Stimulated activated CD4-positive, alpha-beta T cell treated with anti-CD3 and anti-CD28 coated beads, Interleukin-12 subunit alpha, Interleukin-12 subunit beta, amount 100 ng/mL, for 24 hours (primary cell): ENCODE data around the gene EHD1.
A peak's percentile ranks its signal among the peaks of the same experiment; 100 is the strongest.

Experiments
- DNase-seq, 2 experiments: peaks; one replicate each; pipeline ENCODE4 v3.0.0-alpha.2; 2020; ENCODE audit warnings: low read depth in 2 of 2

Gene EHD1

GRCh38 chr11:64872790-64873488, 5.5 kb downstream of the EHD1 start:
- DNase-seq = no peak

DNA sequence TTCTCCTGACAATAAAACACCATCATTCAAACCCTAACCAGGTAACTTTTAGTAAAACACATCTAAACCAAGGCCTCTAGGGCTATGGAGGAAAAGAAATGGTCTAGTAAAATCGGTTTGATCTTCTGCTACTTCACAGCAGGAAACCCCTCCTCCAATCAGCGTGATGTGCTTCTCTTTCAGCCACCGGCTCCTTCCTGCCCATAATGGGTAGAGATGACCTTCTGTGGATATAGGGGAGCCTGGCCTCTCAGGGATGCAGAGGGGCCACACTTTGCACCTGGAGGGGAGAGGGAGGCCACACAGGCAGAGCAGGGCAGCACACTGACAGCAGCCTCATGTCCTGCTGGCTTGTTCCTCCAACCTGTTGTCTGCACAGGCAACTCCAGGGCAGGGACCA, 6.9 kb downstream of the EHD1 start:
- DNase-seq = no peak

GRCh38 chr11:64870893-64871466, 7.4 kb downstream of the EHD1 start:
- no peak for DNase-seq

DNA sequence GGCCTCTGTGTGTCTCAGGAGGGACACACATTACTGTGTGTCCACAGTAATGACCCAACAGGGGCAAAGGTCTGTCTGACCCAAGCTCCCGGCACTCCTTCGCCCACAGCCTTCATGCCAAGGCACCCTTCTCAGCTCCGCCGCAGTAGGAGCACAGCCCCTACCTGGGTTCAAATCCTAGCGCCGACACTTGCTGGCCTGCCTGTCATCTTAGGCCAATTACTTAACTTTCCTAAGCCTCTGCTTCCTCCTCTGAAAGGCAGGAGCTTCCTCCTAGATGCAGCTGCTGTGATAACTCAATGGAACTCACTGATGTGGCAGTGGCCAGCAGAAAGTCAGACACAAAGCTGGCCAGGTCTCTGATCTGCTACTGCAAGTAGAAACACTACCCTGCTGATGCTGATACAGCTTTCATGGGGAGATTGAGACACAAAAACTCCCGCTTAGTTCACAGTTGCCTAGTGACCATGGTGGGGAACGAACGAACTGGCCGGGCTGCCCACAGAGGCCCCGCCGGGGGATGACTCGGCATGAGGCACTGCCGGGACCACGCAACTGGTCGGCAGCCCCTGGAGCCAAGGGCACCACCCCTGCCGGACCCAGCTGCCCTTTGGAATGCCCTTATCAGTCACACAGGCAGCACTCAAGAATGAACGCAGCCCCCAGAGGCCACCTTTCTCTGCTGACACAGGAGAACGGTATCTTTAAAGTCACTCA, 8.1 kb downstream of the EHD1 start:
- no peak for DNase-seq

DNA sequence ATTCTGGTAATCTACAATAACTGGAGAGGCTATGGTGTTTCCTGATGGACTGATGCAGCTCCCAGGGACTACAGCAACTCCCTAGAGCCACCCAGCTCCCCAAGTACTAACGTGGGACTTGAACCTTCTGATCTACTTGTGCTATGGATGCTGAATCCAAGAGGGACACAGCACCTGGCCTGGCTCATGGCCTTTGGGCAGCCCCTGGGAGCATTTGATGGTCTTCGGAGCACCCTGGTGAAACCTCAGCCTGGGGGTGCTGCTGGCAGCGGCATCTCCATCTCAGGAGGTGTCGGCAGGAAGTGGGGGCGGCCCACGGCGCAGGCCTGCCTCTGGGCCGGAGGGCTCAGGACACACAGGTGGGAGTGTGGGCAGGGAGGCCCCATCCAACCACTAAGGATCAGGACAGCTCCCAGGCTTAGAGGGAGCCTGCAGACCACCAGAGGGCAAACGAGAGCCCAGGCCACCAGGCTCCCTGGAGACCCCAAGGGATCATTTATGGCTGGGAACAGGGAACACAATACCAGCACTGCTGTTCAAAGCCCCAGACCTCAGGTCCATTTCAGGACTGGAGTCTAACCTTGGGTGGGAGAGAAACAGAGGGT, 8.7 kb downstream of the EHD1 start:
- no peak for DNase-seq

GRCh38 chr11:64868904-64869570, 9.4 kb downstream of the EHD1 start:
- no peak for DNase-seq

GRCh38 chr11:64867748-64868462, 10.5 kb downstream of the EHD1 start:
- DNase-seq = no peak

GRCh38 chr11:64866173-64866491, 12.3 kb downstream of the EHD1 start:
- no peak for DNase-seq

- no peak for DNase-seq
These were observed 12.9 kb downstream of the EHD1 start for GRCh38 chr11:64865286-64866172.

- DNase-seq = peak in 1 of 2 experiments; percentile 64
These were observed 13.7 kb downstream of the EHD1 start for GRCh38 chr11:64864473-64865285.

DNA sequence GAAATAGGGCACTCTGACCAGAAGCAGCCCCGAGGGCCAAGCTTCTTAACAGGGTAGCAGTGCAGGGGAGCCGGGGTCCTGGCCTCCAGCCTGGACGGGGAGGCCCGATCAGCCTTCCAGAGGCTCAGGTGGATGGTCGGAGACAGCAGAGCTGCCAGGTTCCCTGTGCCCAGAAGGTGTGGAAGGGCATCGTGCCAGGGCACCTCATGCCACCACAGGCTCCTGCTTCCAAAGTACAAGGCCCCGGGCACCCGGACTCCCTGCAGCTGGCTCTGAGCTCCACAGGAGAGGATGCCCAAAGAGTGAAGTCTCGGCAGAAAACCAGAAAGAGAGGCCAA, 14.3 kb downstream of the EHD1 start:
- DNase-seq = no peak

DNA sequence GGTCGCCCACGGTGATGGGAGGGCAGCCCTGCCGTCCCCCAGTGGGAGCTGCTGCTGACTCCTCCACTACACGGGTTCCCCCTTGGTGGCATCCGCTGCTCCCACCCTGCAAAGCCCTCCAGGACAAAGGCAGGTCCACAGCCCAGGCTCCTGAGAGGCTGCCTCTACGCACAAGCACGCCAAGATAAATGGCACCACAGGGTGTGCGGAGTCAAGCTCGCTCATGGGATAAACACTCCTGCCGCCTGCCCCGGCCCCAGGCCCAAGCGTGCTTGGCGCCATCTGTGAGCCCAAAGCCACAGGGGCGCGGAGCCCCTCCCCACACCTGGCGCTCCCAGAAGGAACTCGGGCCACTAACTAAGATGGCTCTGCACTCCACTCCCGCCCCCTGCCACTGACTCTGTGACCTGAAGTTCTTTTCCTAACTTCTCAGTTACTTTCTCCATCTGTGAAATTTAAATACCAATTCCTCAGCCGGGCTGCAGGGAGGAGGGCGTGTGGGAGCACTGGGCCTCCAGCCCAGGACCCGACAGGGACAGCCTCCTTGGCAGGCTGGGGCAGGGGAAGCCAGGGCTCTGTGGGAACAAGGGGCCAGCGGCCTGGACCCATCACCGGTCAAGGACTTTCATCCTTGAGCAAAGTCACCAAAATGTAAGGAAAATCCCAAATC, 14.9 kb downstream of the EHD1 start:
- no peak for DNase-seq

- DNase-seq = no peak
These were observed 15.4 kb downstream of the EHD1 start for GRCh38 chr11:64862987-64863390.

DNA sequence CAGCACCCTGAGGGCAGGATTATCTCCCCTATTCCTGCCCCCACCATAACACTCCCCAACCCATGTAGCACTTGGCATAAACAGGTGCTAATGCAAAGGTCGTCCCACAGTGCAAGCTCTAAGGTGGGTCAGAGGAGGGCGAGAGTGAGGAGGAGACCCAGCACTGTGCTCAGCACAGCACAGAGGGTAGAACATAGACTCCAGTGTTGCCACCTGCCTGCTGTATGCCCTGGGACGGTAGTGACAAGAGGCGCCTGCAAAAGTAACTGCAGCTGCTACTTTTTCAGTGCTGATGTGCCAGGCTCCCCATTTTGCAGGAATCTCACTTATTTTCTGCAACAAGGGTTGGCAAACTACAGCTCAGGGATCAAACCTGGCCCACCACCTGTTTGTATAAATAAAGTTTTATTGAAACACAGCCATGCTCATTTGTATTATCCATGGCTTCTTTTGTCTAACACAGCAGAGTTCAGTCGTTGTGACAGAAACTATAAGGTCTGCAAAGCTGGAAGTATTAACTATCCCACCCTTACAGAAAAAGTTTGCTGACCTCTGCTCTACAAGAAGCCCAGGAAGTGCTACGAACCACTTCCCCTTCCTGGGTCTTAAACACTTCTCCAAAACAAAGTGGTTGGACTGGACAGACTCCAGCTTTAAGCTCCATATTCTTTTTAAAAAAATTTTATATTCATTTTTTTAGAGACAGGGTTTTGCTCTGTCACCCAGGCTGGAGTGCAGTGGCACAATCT, 17.0 kb downstream of the EHD1 start:
- DNase-seq = no peak

DNA sequence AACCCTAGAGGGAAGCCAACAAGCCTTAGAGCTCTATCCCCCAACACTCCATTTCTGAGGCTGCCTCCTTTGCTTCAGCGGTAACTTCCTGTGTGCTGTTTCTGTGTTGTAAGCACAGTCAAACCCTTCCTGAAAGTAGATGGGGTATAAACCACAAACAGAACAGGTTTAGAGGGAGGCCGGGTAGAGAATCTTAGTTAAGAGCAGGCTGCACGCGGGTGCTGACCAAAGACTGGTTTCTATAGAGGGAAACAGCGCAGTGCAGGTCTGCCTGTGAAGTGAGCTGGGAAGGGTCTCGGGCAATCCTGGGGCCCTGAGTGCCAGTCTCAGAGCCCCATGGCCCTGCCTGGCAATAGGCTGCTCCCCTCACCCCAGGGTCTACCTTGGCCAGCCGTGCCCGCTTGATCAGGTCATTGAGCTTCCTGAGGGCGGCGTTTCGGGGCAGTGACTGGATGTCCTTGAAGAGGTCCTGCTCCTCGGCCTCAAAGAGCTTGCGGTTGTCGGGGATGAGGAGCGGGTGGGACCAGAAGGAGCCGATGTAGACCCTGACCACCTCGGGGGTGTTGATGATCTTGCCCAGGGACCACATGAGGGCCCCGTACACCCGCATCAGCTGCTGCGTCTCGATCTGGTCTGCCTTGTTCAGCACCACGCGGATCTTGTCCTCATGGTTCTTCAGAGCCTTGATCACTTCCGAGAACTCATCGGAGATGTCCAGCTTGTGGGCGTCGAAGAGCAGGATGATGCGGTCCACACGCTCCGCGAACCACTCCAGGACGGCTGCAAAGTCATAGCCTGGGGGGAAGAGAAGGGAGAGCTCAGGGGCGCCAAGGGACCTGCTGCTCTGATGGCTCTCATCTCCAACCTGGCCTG, 18.6 kb downstream of the EHD1 start:
- peak in 1 of 2 experiments; percentile 60 for DNase-seq

DNA sequence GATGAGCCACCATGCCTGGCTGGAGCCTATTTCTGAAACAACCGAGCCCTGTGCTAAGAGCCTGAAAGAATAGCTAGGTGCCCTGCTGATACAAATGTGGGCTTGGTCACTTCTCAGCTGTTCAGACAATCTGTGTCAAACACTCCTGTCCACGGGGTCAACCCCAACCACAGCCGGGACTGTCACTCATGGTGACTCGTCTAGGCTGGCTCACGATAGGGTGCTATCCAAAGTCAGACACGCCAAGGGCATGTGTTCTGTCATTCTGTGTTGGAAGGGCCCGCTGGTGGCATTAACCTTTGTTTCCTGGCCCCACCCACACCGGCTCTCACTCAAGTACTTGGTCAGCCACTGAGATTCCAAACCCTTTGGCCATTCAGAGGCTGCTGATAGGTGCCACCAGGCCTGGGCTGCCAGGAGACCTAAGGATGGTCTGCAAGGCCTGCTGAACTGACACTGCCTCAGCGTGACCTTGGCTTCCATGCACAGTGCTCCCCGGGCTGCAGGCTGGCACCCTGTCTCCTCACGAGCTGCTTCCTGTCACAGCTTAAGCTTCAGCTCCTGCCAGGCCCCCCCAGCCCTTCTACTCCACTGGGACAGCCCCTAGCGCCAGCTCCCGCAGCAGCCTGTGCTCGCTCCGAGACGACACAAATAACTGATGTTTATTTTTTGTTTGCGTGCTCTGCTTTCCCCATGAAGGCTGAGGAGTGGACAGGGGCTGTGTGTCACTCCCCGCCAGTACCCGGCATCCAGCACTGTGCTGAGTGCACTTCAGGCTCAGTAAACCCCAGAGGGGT, 19.8 kb downstream of the EHD1 start:
- DNase-seq = no peak

GRCh38 chr11:64857485-64857884, 20.9 kb downstream of the EHD1 start:
- no peak for DNase-seq
